VCaP (cell line): ENCODE results near the gene FASTK.

ENCODE experiments used
- H3K27ac ChIP-seq: fragments of 450-650 bp; 2 replicates; pipeline ENCODE4 v1.5.1; 2017
- CTCF ChIP-seq: fragments of 450-650 bp; conservative IDR thresholded peaks from 2 replicates; pipeline ENCODE4 v1.5.1; 2017; ENCODE audit warnings: mild to moderate bottlenecking, moderate library complexity

Gene FASTK

GRCh38 chr7:151053751-151054150 lies 26.9 kb downstream of the FASTK start:
- H3K27ac ChIP-seq, result no peak overlapping the region
- no peak for TF ChIP-seq CTCF

DNA sequence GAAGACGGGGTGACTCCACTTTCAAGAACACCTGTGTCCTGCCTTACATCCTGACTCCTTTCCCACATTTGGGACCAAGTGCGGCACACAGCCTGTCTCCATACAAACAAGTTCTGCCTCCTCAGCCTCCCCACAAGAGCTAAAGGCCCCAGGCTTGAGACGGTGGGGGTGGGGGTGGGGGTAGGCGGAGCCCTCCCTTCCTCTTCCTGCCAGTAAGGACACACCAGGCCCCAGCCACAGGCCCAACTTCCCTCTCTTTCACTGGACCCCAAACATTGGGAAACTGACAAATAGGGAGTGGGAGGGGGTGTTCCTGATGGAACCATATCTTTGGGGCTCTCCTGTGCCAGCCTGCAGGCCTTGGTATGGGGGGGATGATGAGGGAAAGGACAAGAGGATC lies 27.5 kb downstream of the FASTK start:
- no peak overlapping the region for H3K27ac ChIP-seq
- TF ChIP-seq CTCF, result no peak

- TF ChIP-seq CTCF, result no peak
- H3K27ac ChIP-seq, result no peak overlapping the region
These were observed 29.5 kb downstream of the FASTK start for GRCh38 chr7:151051108-151051507.

DNA sequence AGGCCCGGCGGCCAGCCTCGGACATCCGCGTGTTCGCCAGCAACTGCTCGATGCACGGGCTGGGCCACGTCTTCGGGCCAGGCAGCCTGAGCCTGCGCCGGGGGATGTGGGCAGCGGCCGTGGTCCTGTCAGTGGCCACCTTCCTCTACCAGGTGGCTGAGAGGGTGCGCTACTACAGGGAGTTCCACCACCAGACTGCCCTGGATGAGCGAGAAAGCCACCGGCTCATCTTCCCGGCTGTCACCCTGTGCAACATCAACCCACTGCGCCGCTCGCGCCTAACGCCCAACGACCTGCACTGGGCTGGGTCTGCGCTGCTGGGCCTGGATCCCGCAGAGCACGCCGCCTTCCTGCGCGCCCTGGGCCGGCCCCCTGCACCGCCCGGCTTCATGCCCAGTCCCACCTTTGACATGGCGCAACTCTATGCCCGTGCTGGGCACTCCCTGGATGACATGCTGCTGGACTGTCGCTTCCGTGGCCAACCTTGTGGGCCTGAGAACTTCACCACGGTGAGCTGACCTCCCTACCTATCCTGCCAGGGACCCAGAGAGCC lies 31.6 kb downstream of the FASTK start:
- no peak overlapping the region for H3K27ac ChIP-seq
- no peak for TF ChIP-seq CTCF

GRCh38 chr7:151047976-151048815 lies 32.4 kb downstream of the FASTK start, which contains the start of gene ASIC3:
ASIC3 (plus strand) TSS chr7:151048531; CDS start chr7:151048886, 355 bp downstream.
- TF ChIP-seq CTCF, result no peak
- no peak within 1 kb of the TSS for H3K27ac ChIP-seq

DNA sequence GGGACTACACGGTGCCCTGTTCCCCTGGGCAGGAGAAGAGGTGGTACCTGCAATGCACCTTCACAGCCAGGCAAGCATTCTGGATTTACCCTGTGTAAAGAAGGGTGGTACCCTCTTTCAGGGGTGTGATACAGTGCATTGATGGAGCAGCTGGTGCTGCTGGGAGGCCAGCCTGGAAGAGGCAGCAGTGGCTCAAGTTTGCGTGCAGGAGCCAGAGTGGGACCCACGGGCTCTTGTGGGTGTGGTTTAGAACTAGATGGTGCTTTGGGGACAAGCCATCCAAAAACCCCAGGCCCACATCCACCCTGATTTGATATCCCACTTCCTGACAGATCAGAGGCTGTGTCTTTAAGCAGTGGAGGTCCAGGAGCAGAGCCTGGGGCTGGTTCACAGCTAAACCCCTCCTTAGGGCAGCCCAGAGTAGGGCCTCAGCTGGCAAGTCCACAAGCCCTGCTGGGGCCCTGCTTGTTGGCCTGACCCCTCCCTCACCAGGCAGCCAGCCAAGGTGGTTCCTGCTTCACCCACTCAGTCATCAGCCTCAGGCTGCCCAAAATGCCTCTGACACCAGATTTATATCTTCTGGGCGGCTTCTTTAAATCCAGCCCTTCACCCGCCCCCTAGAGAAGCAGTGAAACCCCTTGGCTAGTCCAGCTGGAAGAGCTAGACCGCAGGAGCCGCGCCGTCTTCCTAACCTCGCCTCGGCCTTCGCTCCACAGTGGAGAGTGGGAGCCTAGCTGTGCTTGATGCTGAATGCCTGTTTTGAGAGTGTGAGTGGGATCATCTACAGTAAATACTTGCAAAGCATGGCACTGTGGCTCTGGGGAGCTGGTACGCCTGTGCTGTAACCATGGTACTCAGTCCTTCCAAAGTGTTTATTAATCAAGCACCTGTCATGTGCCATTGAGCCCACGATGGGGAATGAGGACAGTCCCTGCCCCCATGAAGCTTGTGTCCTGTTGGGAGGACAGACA lies 33.7 kb downstream of the FASTK start:
- TF ChIP-seq CTCF, result no peak
- H3K27ac ChIP-seq, result peak overlapping the region; percentile 21; the same call in 1 of the 2 replicates

DNA sequence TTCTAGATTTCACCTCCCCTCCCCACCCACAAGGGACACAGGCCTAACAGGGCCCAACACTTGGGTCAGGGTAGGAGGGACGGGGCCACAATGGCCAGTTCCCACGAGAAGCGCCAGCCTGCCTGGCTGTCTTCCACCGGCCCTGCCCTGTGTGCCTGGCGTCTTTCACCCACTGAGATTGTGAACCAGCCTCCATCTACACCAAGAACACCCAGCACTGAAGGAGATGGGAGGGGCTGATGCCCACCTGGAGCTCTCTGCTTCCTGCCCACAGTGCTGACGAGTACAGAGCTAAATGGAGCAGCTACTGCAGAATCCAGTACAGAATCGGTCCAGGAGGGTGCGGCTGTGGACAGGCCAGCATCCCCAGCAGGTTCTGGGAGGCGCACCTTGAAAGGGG lies 34.6 kb downstream of the FASTK start:
- no peak overlapping the region for H3K27ac ChIP-seq
- TF ChIP-seq CTCF, result no peak
